Uterus (tissue), 2 donors: ENCODE results near the gene BTBD2.

Source experiments
- CTCF ChIP-seq, 4 experiments: fragments of 200-600 bp in 2 of 4; fragments of 450-650 bp in 2 of 4; sonication (generic) in 2 of 4; IDR thresholded peaks; one replicate each; pipeline ENCODE4 v1.5.1; 2016 to 2019; ENCODE audit warnings: antibody characterized with exemption in 4 of 4, mild to moderate bottlenecking in 2 of 4, moderate library complexity in 1 of 4
- POLR2A ChIP-seq, 2 donors: fragments of 450-650 bp; IDR thresholded peaks; one replicate each; pipeline ENCODE4 v1.6.1; 2016; ENCODE audit warnings: antibody characterized with exemption in 2 of 2, mild to moderate bottlenecking in 1 of 2, moderate library complexity in 1 of 2

DNA sequence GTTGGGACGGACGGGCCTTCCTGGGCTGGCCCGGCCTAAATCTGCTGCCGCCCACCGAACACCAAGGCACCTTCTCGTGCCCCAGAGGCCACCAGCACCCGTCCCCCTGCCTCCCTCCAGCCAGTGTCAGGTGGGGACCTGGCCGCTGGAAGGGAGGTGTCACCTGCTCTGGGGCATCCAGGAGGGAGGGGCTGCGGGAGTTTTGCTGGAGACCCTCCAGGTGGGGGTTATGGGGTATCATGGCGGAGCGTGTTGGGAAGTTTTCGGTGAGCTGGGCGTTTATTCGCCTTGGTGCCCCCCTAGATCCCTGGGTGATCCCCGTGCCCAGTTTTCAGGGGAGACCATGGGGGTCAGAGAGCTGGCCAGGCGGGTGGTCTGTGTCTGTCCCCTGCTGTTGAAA lies 64.9 kb downstream of the BTBD2 start:
- TF ChIP-seq CTCF (IDR thresholded peaks at IDR 0.05), result no peak
- no peak for TF ChIP-seq POLR2A (IDR thresholded peaks at IDR 0.05)
